GM20431 (cell line): Measurements from ENCODE around the gene PIK3IP1.
"Not testable (repeated sequence)": the region's sequence is repeated elsewhere in the genome, so short reads cannot be mapped to it uniquely, and the experiment has no call there.

ENCODE experiments used
- in situ Hi-C: fragments of 300-500 bp; cut with MseI, MboI; formaldehyde crosslinking; loops from one replicate; pipeline ENCODE4 v1.15.0; 2020; ENCODE audit warnings: low sequenced_read_pairs; ENCODE audit not compliant: unreplicated experiment

The PIK3IP1 gene, protein sequence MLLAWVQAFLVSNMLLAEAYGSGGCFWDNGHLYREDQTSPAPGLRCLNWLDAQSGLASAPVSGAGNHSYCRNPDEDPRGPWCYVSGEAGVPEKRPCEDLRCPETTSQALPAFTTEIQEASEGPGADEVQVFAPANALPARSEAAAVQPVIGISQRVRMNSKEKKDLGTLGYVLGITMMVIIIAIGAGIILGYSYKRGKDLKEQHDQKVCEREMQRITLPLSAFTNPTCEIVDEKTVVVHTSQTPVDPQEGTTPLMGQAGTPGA

DNA sequence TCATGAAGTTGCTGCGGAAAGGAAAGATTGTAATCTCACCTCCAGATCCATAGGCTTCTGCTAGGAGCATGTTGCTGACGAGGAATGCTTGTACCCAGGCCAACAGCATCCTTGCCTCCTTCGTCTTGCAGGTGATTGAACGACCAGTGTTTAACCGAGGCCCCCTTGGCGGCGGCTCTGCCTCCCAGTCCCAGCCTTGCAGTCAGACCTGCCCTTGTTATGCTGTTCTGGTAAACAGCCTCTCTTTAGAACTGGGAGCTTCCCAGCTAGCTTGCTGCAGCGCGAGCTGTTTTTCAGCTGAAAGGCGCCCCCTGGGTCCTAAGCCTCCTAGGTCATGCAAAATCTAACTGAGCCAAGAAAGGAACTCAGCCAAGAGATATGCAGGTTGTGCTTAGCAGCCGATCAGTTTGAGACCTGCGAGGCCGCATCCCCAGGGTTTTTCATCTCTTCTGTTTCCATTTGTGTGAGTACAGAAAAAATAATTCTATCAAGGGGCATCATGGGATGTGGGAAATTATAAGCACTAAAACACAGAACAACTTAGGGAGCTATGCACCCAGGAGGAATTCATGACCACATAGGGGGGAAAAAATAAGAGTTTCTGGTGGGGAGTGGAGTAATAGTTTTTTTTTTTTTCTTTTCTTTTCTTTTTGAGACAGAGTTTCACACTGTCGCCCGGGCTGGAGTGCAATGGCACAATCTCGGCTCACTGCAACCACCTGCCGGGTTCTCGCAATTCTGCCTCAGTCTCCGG, at the start of gene PIK3IP1:
PIK3IP1 (minus strand) TSS at position 253 of the 754 bp plus-strand sequence; CDS start at position 109, 144 bp downstream.
- in situ Hi-C loops = no loop called here

DNA sequence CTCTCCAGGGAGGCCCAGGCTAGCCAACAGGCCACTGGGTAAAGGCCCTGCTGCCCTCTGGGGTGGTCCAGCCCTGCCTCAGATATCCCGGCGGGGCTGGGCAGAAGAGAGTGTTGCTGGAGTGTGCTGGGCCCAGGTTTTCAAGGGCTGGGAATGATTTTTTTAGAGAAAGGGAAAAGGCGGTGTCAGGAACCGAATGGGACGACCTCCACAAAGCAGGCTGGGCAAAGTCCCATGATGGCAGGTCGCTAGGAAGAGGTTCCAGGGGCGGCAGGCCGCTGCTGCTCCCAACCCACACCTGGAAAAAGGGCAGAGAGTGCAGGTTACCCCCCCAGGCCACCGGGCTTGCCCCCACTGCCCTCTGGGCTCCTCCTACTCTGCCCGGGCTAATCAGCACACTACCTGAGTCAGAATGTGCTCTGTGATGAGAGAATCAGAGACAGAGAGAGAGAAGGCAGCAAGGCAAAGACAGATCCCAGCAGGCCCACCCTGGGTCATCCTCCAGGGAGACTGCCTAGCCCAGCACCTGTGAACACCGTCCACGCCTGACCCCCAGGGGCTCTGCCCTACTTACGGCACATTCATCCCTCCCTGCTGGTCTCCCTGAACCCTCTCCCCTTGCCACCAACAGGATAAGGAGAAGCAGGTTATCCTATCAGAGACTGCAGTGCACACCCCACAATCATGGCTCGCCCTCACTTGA, 49.2 kb upstream of the PIK3IP1 start:
- in situ Hi-C loops = no loop called here

DNA sequence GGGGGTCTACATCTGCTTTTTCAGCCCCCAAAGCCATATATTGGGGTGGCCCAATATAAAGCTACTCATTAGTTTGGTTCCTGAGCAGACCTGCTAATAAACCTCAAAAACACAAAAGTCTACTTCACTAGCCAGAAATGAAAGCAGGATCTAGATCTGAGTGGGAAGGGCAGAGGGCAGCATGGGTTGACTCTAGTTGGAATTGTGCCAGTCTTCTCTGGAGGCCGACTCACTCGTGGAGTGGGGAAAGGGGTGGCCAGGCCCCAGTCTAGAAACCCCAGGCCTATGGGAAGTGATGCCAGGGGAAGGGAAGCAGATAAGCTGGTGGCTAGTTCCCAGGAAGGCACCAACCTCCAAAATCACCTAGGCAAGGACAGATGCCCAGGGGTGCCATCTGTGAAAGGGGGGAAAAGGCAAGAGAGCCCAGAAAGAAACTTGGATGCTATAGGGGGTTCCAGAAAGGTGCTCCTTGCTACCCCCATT, 48.5 kb upstream of the PIK3IP1 start:
- in situ Hi-C loops = no loop called here

DNA sequence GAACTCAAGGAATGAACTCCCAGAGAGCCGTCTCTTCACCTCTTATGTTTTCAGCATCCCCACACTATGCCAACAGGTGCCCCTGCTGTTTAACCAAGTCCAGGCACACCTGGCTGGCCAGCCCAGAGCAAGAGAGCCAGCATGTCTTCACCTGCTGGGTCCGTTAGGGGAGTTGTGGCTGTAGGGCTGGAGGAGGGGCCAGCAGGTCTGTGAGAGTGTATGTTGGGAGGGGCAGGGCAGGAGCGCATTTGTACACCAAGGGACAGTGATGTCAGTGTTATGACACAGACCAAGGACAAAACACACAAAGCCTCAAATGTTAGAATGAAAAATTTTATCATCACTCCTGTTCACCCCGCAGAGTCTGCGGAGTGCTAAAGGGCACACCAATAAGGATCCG, 48.1 kb upstream of the PIK3IP1 start:
- in situ Hi-C loops = no loop called here

DNA sequence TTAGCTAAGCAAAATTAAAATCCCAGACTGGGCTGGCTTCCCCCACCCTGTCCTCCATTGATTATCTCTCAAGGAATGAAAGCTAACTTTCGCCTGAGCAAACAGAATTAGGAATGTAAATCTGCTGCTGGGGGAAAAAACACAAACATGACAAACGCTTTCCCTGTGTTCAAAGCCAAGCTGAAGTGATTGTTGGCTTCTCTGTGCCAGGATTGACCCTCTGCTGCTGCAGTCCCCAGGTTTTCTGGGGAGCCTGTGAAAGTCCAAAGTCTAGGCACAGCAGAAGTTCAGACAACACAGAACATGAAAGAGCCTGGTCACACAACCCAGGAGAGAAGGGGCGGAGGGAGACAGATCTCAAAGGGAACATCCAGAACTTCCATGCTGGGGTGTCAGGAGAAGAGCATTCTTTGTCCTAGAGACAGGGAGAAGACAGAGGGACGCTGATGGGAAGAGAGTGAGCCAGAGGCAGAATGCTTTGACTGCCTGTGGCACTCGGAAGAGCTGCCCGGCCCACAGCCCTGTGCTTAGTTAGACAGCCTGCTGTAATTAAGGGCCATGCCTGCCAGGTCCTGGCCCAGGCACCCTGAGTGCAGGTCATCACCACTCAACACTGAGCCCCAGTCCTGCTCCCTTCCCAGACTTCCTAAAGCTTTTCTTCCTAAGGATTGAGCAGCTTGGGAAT, 47.0 kb upstream of the PIK3IP1 start:
- in situ Hi-C loops = no loop called here

DNA sequence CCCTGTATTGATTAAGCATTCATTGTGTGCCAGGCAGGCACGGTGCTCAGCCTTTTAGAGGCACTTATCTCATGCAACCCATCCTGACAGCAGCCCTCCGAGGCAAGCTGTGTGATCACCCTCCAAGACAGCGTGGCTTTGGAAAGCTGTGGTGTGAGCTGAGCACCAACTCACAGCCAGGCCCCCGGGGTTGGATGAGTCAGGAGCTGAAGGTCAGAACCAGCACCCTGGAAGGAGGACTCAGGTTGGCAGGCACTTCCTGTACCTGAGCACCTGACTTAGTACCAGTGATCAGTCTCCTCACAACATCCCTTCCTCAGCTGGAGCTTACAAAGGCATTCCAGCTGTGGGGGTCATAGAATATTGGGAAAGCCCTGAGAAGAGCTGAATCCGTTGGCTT, 44.9 kb upstream of the PIK3IP1 start:
- in situ Hi-C loops = no loop called here

DNA sequence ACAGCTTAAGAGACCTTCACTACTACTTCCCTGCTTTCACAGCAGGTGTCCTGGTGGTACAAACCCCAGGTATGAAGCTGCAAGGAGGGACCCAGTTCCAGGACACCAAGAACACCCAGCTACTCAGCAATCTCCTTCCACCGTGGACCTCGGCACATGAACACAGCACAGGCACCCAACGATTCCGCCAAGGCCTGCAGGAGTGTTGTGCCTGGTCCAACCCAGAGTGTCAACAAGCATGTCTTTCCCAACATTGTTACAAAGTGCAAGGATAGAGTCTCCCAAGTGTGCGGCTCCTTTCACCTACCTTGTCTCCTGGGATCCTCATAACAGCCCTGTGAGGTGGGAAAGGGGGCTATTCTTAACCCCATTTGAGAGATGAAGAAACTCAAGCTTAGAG, 42.0 kb upstream of the PIK3IP1 start:
- in situ Hi-C loops = no loop called here

DNA sequence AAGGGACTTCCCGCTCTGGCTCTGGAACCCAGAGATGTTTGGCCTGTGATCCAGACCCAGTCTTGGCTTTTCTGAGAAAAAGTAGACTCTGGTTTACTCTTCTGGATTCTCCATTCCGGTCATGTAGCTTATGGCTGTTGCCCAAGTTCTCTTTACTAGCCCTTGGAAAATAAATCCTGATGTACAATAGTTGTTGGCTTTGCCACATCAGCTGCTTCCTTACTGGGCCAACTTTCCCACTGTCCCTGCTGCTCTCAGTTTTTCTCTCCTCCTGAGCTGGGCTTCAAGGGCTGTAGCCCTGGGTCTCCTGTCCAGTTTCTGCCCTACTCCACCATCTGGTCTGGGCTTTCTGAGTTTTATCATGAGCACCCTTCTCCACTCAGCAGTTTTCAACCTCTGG, 41.4 kb upstream of the PIK3IP1 start:
- in situ Hi-C loops = no loop called here

DNA sequence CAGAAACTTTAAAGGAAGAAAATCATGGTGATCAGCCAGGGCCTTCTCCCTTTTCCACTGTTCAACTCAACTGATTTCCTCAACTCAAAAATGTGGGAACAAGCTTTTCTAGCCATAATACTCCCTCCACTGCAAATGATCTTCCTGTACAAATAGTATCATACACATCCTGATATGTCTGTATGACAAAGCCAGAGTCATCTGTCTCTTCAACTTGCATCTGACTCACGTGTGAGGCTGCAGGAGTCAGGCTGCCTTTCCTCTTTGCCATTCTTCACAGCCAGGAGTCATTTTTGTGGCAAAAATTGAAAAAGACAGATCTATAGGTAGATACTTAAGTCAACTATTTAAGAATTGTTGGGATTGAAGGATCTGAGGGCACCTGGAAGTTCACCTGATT, 40.6 kb upstream of the PIK3IP1 start:
- in situ Hi-C loops = no loop called here

DNA sequence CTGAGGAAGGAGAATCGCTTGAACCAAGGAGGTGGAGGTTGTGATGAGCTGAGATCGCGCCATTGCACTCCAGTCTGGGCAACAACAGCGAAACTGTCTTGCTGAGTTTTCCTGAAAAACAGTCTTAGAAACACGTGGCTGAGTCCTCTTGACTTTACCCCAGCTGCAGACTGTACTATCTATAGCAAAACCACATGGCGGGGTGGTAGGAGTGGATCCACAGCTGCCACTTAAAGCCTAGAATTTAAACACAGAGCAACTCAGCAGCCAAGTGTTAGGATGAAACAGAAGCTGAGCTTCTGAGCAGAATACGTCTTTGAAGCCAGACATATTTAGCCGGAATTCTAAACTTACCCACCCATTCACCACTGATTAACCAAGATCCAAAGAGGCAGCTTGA, 39.7 kb upstream of the PIK3IP1 start:
- in situ Hi-C loops = no loop called here

DNA sequence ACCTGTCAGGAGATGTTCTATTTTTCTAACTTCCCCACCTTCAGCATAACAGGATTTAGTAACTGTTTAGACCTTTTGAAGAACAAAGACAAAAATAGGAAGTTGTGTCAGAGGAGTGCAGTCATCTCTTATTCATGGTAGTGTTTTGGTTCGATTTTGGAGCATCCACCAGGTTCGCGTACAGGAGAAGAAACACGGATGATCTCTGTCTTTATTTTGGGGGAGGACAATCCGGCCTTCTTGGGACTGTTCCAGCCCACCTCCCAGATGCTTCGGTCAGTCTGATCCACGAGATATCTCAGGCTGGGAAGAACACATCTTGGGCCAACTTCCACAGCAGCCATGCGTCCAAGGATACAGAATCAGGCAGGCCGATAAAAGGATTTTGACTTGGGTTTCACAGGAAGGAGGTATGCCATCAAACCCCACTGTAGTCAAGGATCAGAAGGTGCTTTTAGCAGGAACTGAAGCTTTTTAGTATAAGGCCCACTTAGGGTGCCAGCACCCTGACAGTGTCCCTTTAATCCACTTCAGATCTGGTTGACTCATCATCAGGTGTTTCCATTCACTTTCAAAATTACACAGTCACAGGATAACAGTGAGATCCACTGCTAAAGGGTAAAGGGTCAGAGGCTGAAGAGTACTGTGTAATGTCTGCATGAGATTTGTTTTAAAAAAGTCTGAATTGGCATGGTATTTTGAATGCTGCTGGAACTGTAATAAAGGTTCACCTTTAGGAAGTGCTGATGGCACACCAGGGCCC, 37.3 kb upstream of the PIK3IP1 start:
- in situ Hi-C loops = no loop called here

DNA sequence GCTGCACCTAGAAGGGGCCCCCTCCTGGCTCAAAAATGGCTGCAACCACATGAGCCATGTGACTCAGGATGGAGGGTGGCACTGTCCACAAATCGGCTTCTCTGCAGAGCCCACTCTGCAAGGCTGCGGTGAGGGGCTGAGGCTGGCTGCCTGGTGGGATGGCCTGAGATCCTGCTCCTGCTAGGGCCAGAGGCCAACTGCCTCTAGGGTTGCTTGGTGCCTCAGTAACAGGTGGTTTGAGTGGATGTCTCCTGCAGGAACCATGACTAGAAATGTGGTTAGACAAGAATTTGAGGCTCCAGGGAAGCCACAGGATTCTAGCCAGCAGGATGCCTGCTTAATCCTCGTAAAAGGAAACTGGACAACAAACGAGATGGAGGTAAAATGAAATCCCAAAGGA, 36.7 kb upstream of the PIK3IP1 start:
- in situ Hi-C loops = no loop called here

DNA sequence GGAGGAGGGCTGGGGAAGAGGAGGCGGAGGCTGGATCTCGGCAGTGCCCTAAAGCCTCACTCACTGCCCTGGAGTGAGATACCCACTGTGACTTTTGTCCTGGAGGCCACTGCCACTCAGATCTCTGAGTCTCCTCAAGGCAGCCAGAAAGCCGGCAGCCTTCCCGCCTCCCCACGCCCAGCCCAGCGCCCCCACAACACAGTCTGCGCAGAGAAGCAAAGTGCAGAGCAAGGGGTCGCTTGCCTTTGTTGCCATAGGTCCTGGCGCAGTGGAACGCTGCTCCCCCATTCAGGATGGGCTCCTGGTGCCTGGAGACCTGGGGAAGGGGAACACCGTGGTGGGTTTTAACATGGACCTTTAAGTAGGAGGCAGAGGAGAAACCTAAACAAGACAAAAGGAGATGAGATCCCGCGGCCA, 36.3 kb upstream of the PIK3IP1 start:
- in situ Hi-C loops = no loop called here

DNA sequence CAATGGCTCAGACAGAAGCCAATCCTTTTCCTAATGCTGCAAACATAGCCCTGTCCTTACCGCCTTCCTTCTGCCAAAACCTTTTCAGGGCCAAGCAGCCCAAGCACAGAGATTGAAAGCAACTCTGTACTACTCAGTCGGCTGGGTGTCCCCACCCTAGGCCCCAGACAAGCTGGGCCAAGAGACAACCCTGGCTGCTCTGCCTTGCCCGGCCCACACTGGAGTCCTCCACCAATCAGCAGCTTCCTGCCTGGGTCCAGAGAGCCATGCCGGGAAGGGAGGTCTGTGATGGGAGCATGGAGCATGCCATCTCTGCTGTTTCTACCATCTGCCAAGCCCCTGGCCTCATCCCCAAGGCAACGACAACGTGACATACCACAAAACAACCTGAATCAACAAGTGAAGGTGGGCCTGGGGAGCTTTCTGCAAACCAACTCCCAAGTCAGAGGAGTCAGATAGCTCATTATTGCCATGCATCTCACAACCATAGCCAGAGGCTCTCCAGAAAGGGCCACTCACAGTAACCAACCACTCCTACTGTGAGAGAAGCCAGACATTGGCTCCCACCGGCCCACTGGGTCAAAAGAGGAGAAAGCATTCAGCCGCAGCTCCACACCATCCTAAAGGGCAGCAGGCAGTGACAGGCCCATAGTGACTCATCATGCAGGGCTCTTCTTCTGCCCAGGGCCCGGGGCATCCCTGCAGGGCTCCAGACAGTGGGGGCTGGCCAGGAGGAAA, 35.7 kb upstream of the PIK3IP1 start:
- in situ Hi-C loops = no loop called here

DNA sequence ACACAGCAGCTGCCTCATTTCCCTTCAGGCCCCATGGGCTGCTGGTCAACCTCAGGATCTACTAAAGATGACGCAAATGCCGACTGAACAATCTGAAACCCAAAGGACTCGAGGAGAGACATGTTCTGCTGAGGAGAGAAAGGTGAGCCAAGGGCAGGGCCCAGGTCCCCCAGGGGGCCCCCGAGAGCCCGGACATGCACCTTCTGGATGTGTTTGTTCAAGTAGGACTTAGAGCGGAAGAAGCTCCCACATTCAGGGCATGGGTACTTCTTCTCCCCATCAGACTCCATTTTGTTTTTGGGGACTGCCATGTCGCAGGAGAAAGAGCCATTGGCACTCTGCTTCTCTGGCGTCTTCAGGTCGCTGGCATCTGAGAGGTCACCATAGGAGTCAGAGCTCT, 34.6 kb upstream of the PIK3IP1 start:
- in situ Hi-C loops = no loop called here

DNA sequence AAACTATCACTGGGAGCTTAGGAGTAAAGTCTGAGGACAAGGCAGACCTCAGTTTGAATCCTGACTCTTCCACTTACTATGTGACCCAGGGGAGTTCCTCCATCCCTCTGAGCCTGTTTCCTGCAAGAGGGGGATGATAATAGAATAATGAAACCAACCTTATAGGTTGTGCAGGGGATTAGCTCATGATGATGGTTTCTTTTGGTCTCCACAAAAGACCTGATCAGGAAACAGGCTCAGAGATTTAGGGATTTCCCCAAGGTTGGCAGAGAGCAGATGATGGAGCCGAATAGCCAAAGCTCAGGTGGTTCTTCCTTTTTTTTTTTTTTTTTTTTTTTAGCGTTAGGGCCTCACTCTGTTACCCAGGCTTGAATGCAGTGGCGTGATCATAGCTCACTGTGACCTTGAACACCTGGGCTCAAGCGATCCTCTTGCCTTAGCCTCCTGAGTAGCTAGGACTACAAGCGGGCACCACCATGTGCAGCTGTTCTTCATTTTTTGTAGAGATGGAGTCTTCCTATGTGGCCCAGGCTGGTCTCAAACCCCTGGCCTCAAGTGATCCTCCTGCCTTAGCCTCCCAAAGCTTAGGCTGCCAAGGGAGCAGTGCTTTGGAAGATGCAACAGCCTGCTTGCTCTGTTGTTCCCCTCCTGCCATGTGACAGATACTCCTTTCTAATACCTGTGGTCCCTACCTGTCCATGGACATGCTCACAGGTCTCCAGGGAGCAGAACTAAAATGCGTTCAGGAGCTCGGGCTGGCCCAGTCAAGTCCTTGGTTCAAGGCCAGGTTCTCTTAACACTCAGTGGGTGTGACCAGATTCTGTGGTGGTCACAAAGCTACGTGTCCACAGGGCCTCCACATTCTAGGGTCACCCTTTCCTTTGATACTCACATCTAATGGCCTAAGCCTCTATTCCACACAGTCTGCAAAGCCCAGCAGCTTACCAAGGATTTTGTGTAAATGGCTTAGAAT, 31.6 kb upstream of the PIK3IP1 start:
- in situ Hi-C loops = no loop called here

DNA sequence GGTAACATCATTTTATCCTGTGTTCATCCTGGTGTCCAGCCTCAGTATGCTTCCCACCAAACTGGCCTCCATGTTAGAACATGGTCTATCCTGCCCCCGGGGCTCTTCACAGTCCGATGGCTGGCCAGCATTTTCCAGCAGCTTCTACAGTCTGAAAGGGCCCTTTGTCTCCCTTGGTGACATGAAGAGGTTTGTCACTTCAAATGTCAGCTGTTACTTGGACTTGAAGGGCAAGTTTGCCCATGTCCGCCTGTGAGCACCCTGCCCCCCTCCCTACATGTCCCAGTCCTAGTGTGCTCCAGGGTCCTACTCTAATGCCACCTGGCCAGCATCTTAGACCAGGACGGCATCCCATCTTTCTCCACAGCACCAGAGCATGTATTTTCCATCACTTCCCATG, 29.1 kb upstream of the PIK3IP1 start:
- in situ Hi-C loops = no loop called here

DNA sequence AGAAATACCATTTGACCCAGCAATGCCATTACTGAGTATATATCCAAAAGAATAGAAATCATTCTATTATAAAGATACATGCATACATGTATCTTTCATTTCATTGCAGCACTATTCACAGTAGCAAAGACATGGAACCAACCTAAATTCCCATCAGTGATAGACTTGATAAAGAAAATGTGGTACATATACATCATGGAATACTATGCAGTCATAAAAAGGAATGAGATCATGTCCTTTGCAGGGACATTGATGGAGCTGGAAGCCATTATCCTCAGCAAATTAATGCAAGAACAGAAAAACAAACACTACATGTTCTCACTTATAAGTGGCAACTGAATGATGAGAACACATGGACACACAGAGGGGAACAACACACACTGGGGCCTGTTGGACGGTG, 21.9 kb upstream of the PIK3IP1 start:
- in situ Hi-C loops = not testable (repeated sequence)
